Hypothalamus (tissue), 51 donors: ENCODE data around the gene CD7.
A peak's percentile ranks its signal among the peaks of the same experiment; 100 is the strongest.
"Not testable (repeated sequence)": the region's sequence is repeated elsewhere in the genome, so short reads cannot be mapped to it uniquely, and the experiment has no call there.

Experiments used
- DNase-seq, 51 donors: peaks; one replicate each; lab custom pipeline; 2025; lab: John Stamatoyannopoulos, UW

The CD7 gene

GRCh38 chr17:82347994-82348393, 30.6 kb upstream of the CD7 start:
- not testable (repeated sequence) for DNase-seq

- DNase-seq, result no peak
Measured at GRCh38 chr17:82346342-82347300, 29.2 kb upstream of the CD7 start.

- DNase-seq, result no peak
Measured at GRCh38 chr17:82345151-82345976, 28.0 kb upstream of the CD7 start.

- no peak for DNase-seq
Measured at GRCh38 chr17:82344175-82344907, 26.9 kb upstream of the CD7 start.

- DNase-seq, result no peak
Measured at GRCh38 chr17:82343560-82343959, 26.2 kb upstream of the CD7 start.

- no peak for DNase-seq
Measured at GRCh38 chr17:82342361-82343079, 25.1 kb upstream of the CD7 start.

GRCh38 chr17:82339634-82340580, 22.5 kb upstream of the CD7 start:
- no peak for DNase-seq

GRCh38 chr17:82338858-82339633, 21.6 kb upstream of the CD7 start:
- peak in 4 of 51 donors; percentile 12 to 22 (median 16) for DNase-seq

GRCh38 chr17:82334622-82335394, 17.4 kb upstream of the CD7 start:
- no peak for DNase-seq

GRCh38 chr17:82334204-82334621, 16.8 kb upstream of the CD7 start:
- no peak for DNase-seq

- DNase-seq, result peak in 1 of 51 donors; percentile 13
Measured at GRCh38 chr17:82333279-82334171, 16.1 kb upstream of the CD7 start, which contains the start of gene SECTM1. TSS of gene SECTM1 (minus strand) at chr17:82333766. CDS start at chr17:82327240, 6,526 bp downstream.

- peak in 5 of 51 donors; percentile 13 to 48 (median 26) for DNase-seq
Measured at GRCh38 chr17:82332669-82333278, 15.4 kb upstream of the CD7 start.

GRCh38 chr17:82331345-82331939, 14.0 kb upstream of the CD7 start:
- no peak for DNase-seq

- peak in 4 of 51 donors; percentile 16 to 34 (median 18) for DNase-seq
Measured at GRCh38 chr17:82330322-82331239, 13.2 kb upstream of the CD7 start.
